Caco-2 (cell line): ENCODE measurements around the gene DIO3. TPM values are rescaled to one million over a fixed set of nuclear protein-coding genes. Genes with fewer than 3 reads are reported as not detected.
"Not testable (repeated sequence)": the region's sequence is repeated elsewhere in the genome, so short reads cannot be mapped to it uniquely, and the experiment has no call there.

Experiments used
- BruUV-seq: library from RNA; stranded (reverse); fragments of 400-500 nt; replicated peaks from 2 replicates; lab custom pipeline; 2021; lab: Mats Ljungman, UMichigan
- CTCF ChIA-PET: fragments of 300-600 bp; sonication (Branson Sonifier 250); formaldehyde crosslinking; loops from one replicate; lab custom pipeline; 2022; ENCODE audit warnings: antibody characterized with exemption; lab: Charles Lee
- POLR2A ChIA-PET: fragments of 300-600 bp; sonication (Branson Sonifier 250); formaldehyde crosslinking; loops from one replicate; lab custom pipeline; 2022; ENCODE audit warnings: antibody characterized with exemption; lab: Charles Lee
- DNase-seq, 2 experiments: peaks; one replicate each; pipeline versions ENCODE4 v3.0.0 to v3.0.0-alpha.2; 2020 to 2022
- H3K27me3 ChIP-seq: replicated peaks from 2 replicates; pipeline ENCODE4 v1.6.0; 2011; ENCODE audit warnings: low read length; ENCODE audit not compliant: control insufficient read depth, insufficient read depth
- H3K36me3 ChIP-seq: 2 replicates; pipeline ENCODE4 v1.5.1; 2011; ENCODE audit warnings: low read length; ENCODE audit not compliant: control insufficient read depth, insufficient read depth
- H3K4me1 ChIP-seq: fragments of 250-450 bp; sonication (Bioruptor Pico); 2 replicates; pipeline ENCODE4 v1.5.1; 2020; ENCODE audit warnings: mild to moderate bottlenecking
- H3K4me3 ChIP-seq: 2 replicates; pipeline ENCODE4 v1.5.1; 2011; ENCODE audit warnings: low read depth, mild to moderate bottlenecking, control low read depth, low read length
- H3K9me3 ChIP-seq: fragments of 250-450 bp; sonication (Bioruptor Pico); 2 replicates; pipeline ENCODE4 v1.5.1; 2020; ENCODE audit warnings: mild to moderate bottlenecking, moderate library complexity
- H3K27ac Mint-ChIP-seq: one replicate; pipeline ENCODE4 v1.8.0; 2022; ENCODE audit warnings: mixed read lengths; ENCODE audit not compliant: unreplicated experiment
- H3K27me3 Mint-ChIP-seq: one replicate; pipeline ENCODE4 v1.8.0; 2022; ENCODE audit warnings: mixed read lengths; ENCODE audit not compliant: insufficient read depth, unreplicated experiment
- H3K36me3 Mint-ChIP-seq: one replicate; pipeline ENCODE4 v1.8.0; 2022; ENCODE audit warnings: mild to moderate bottlenecking, mixed read lengths; ENCODE audit not compliant: insufficient read depth, unreplicated experiment
- H3K4me1 Mint-ChIP-seq: one replicate; pipeline ENCODE4 v1.8.0; 2022; ENCODE audit warnings: low read depth, mixed read lengths; ENCODE audit not compliant: unreplicated experiment
- H3K4me3 Mint-ChIP-seq: one replicate; pipeline ENCODE4 v1.8.0; 2022; ENCODE audit warnings: mild to moderate bottlenecking, moderate library complexity, mixed read lengths; ENCODE audit not compliant: unreplicated experiment
- H3K9me3 Mint-ChIP-seq: one replicate; pipeline ENCODE4 v1.8.0; 2022; ENCODE audit warnings: mixed read lengths; ENCODE audit not compliant: unreplicated experiment
- intact Hi-C: fragments of 100-400 bp; cut with micrococcal nuclease; formaldehyde crosslinking; loops from one replicate; pipeline ENCODE4 v1.10.0; 2022; ENCODE audit not compliant: unreplicated experiment
- total RNA-seq: library from RNA; stranded (reverse); gene quantifications from 2 replicates; pipeline ENCODE4 v1.2.3, GENCODE V29; 2022
- TF ChIP-seq, protein P1 (sequence below), 2 experiments: fragments of 200-600 bp in 1 of 2; IDR thresholded peaks; 1 replicate in 1 of 2; 2 replicates in 1 of 2; pipeline versions ENCODE4 v1.5.1 to v1.8.0; 2011 to 2022; ENCODE audit warnings: antibody characterized with exemption in 1 of 2, control low read depth in 1 of 2, inconsistent platforms in 1 of 2, low read depth in 1 of 2, low read length in 1 of 2, mild to moderate bottlenecking in 1 of 2, moderate library complexity in 1 of 2; ENCODE audit not compliant: insufficient read depth in 1 of 2, severe bottlenecking in 1 of 2, unreplicated experiment in 1 of 2

DIO3 gene
- total RNA-seq, 1 experiment from 2014 or later: 0.41 TPM

DNA sequence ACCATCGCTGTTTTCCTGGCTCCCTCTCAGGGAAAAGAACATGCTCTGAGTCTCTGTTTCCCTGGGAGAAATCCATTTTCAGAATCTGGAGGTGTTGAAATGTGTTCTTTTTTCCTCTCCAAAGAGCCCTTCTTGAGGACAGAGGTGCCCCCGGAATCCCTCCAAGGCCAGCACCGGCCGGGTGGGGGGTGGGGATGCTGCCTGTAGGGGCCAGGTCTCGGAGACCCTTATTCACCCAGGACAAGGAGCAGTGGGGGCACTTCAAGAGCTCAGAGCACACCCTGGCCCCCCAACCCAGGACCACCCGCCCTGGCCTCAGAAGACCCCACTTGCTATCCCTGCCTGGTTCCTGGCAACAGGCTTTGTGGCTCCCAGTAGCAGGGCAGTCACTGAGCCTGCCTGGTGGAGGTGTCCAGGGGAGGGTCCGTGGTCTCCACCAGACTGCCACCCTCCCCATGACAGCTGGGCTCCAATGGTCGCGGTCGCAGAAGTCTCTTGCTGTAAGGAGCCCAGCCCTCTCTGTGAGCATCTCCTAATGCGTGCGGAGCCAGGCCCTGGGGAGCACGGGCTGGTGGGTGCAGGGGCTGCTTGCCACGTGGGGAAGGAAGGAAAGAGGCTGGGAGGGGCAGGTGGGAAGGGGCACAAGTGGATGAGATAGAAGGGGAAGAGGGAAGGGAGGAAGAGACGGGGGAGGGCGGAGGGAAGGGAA is 13.2 kb upstream of the DIO3 start:
- no peak for DNase-seq
- no peaks in the 10 kb centered on the region for H3K36me3 ChIP-seq
- H3K4me1 Mint-ChIP-seq: no peaks in the 10 kb centered on the region
- intact Hi-C loops: no loop called here
- no peak overlapping the region for H3K27ac Mint-ChIP-seq
- no peak overlapping the region for H3K4me3 Mint-ChIP-seq
- no peaks in the 10 kb centered on the region for H3K27me3 Mint-ChIP-seq
- no peaks in the 10 kb centered on the region for H3K36me3 Mint-ChIP-seq
- no TSS peak for BruUV-seq
- peaks cover 11% of the 10 kb centered on the region for H3K9me3 Mint-ChIP-seq
- H3K27me3 ChIP-seq: no peaks in the 10 kb centered on the region
- H3K4me3 ChIP-seq: no peak overlapping the region
- TF ChIP-seq, protein P1, sequence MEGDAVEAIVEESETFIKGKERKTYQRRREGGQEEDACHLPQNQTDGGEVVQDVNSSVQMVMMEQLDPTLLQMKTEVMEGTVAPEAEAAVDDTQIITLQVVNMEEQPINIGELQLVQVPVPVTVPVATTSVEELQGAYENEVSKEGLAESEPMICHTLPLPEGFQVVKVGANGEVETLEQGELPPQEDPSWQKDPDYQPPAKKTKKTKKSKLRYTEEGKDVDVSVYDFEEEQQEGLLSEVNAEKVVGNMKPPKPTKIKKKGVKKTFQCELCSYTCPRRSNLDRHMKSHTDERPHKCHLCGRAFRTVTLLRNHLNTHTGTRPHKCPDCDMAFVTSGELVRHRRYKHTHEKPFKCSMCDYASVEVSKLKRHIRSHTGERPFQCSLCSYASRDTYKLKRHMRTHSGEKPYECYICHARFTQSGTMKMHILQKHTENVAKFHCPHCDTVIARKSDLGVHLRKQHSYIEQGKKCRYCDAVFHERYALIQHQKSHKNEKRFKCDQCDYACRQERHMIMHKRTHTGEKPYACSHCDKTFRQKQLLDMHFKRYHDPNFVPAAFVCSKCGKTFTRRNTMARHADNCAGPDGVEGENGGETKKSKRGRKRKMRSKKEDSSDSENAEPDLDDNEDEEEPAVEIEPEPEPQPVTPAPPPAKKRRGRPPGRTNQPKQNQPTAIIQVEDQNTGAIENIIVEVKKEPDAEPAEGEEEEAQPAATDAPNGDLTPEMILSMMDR (IDR thresholded peaks at IDR 0.05; ENCODE audit: insufficient read depth in 1 of 2, low read depth in 1 of 2, low read length in 1 of 2, severe bottlenecking in 1 of 2, unreplicated experiment in 1 of 2): no peak
- POLR2A ChIA-PET: no interaction called here
- CTCF ChIA-PET: no interaction called here
- no peaks in the 10 kb centered on the region for H3K9me3 ChIP-seq
- H3K4me1 ChIP-seq: peaks cover 6% of the 10 kb centered on the region; the same call in 1 of the 2 replicates

DNA sequence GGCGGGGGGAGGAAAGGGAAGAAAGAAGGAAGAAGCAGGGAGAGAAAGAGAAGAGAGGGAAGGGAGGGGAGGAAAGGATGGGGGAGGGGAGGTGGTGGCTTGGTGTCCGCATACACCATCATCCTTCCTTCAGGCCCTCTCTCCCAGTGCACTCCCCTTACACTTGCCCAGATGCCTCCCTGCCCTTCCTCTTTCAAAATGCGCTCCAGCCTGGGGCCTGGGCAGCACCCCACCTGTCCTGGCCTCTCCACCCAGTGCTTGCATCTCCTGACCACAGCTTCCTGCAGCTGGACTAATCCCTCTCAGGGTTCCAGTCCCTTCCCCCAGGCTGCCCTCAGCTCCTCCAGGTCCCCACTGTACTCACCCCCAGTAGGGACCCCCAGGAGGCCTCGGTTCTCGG is 12.6 kb upstream of the DIO3 start:
- Mint-ChIP-seq H3K27ac (no peak overlapping the region), H3K4me1 (no peaks in the 10 kb centered on the region), H3K4me3 (no peak overlapping the region), H3K27me3 (no peaks in the 10 kb centered on the region), H3K36me3 (no peaks in the 10 kb centered on the region), H3K9me3 (peaks cover 11% of the 10 kb centered on the region)
- no peak for DNase-seq
- ChIA-PET CTCF (no interaction called here), POLR2A (no interaction called here)
- no TSS peak for BruUV-seq
- no peaks in the 10 kb centered on the region for H3K36me3 ChIP-seq
- no peak overlapping the region for H3K4me3 ChIP-seq
- intact Hi-C loops: no loop called here
- no peaks in the 10 kb centered on the region for H3K9me3 ChIP-seq
- H3K27me3 ChIP-seq: no peaks in the 10 kb centered on the region
- H3K4me1 ChIP-seq: peaks cover 6% of the 10 kb centered on the region; the same call in 1 of the 2 replicates
- TF ChIP-seq, protein P1 (IDR thresholded peaks at IDR 0.05; ENCODE audit: insufficient read depth in 1 of 2, low read depth in 1 of 2, low read length in 1 of 2, severe bottlenecking in 1 of 2, unreplicated experiment in 1 of 2): no peak

DNA sequence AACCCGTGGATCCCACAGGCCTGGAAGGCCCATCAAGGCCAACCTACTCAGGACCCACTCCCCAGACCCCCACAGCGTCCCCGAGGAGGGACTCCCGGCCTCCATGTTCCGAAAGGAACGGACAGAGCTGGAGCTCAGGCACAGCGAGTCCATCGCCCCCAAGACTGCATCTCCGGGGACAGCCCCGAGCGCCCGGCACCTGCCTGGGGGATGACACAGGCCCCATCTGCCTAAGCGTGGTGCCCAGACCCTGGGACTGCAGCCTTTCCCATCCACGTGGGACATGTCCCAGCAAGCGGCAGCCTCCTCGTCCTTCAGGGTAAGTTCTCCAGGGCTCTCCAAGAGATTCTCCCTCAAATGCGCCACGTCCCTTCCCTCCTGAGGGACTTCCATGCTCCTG is 12.1 kb upstream of the DIO3 start:
- no peak overlapping the region for H3K4me3 Mint-ChIP-seq
- no peaks in the 10 kb centered on the region for H3K27me3 ChIP-seq
- CTCF ChIA-PET: no interaction called here
- no peak overlapping the region for H3K27ac Mint-ChIP-seq
- intact Hi-C loops: no loop called here
- H3K4me1 Mint-ChIP-seq: no peaks in the 10 kb centered on the region
- no peaks in the 10 kb centered on the region for H3K36me3 Mint-ChIP-seq
- H3K36me3 ChIP-seq: no peaks in the 10 kb centered on the region
- H3K9me3 ChIP-seq: no peaks in the 10 kb centered on the region
- H3K27me3 Mint-ChIP-seq: no peaks in the 10 kb centered on the region
- POLR2A ChIA-PET: no interaction called here
- BruUV-seq: no TSS peak
- peaks cover 11% of the 10 kb centered on the region for H3K9me3 Mint-ChIP-seq
- no peak overlapping the region for H3K4me3 ChIP-seq
- H3K4me1 ChIP-seq: peaks cover 6% of the 10 kb centered on the region; the same call in 1 of the 2 replicates
- TF ChIP-seq, protein P1 (IDR thresholded peaks at IDR 0.05; ENCODE audit: insufficient read depth in 1 of 2, low read depth in 1 of 2, low read length in 1 of 2, severe bottlenecking in 1 of 2, unreplicated experiment in 1 of 2): no peak
- no peak for DNase-seq

DNA sequence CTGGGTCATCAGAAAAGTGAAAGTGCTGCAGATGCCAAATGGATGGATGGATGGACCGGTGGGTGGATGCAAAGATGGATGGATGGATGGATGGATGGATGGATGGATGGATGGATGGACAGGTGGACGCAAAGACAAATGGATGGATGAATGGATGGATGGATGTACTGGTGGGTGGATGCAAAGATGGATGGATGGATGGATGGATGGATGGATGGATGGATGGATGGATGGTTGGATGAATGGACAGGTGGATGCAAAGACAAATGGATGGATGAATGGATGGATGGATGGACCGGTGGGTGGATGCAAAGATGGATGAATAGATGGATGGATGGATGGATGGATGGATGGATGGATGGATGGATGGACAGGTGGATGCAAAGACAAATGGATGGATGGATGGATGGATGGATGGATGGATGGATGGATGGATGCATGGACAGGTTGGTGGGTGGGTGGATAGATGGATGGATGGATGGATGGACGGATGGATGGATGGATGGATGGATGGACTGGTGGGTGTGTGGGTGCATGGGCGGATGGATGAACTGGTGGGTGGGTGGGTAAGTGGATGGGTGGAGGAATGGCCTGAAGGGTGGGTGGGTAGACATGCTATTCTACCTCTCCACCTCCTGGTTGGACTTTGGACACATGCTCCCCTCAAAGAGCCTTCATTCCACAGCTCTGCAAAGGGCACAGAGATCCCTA is 10.9 kb upstream of the DIO3 start:
- H3K36me3 ChIP-seq, H3K27me3 ChIP-seq, H3K27ac Mint-ChIP-seq, CTCF ChIA-PET, H3K4me1 Mint-ChIP-seq, BruUV-seq, H3K27me3 Mint-ChIP-seq, H3K4me3 ChIP-seq, DNase-seq, POLR2A ChIA-PET, intact Hi-C loops, H3K36me3 Mint-ChIP-seq, H3K4me3 Mint-ChIP-seq, H3K9me3 ChIP-seq: not testable (repeated sequence)
- H3K4me1 ChIP-seq: peaks cover 10% of the 10 kb centered on the region; the same call in 1 of the 2 replicates
- peaks cover 11% of the 10 kb centered on the region for H3K9me3 Mint-ChIP-seq
